Astrocyte (in vitro differentiated cells and primary cell): Measurements from ENCODE around the gene IGSF21. TPM values are rescaled to one million over a fixed set of nuclear protein-coding genes. Genes with fewer than 3 reads are reported as not detected.

Experiments
- DNase-seq: peaks from one replicate; pipeline ENCODE4 v3.0.0-alpha.2; 2010; ENCODE audit warnings: low read depth
- FAIRE-seq: peaks from 2 replicates; lab custom pipeline; 2011; peaks lifted over from hg19 to GRCh38; lab: Jason Lieb, UNC
- H2AFZ ChIP-seq: 2 replicates; pipeline ENCODE4 v1.6.0; 2012; ENCODE audit warnings: low read depth, low read length, inconsistent platforms
- H3K27ac ChIP-seq: 2 replicates; pipeline ENCODE4 v1.5.1; 2011; ENCODE audit warnings: low read depth, low read length, inconsistent platforms
- H3K27me3 ChIP-seq: 2 replicates; pipeline ENCODE4 v1.6.0; 2011; ENCODE audit warnings: low read length, inconsistent platforms; ENCODE audit not compliant: insufficient read depth
- H3K36me3 ChIP-seq: 2 replicates; pipeline ENCODE4 v1.5.1; 2011; ENCODE audit warnings: low read length, inconsistent platforms; ENCODE audit not compliant: insufficient read depth
- H3K4me1 ChIP-seq: 2 replicates; pipeline ENCODE4 v1.5.1; 2011; ENCODE audit warnings: low read length, inconsistent platforms; ENCODE audit not compliant: insufficient read depth
- H3K4me2 ChIP-seq: 2 replicates; pipeline ENCODE4 v1.6.0; 2012; ENCODE audit warnings: low read length, inconsistent platforms
- H3K4me3 ChIP-seq: 2 replicates; pipeline ENCODE4 v1.5.1; 2011; ENCODE audit warnings: low read depth, mild to moderate bottlenecking, low read length, inconsistent platforms; ENCODE audit not compliant: insufficient read depth
- H3K79me2 ChIP-seq: 2 replicates; pipeline ENCODE4 v1.6.0; 2012; ENCODE audit warnings: mild to moderate bottlenecking, low read length, inconsistent platforms; ENCODE audit not compliant: insufficient read depth
- H3K9ac ChIP-seq: 2 replicates; pipeline ENCODE4 v1.6.0; 2012; ENCODE audit warnings: mild to moderate bottlenecking, low read length, inconsistent platforms
- H3K9me3 ChIP-seq: 2 replicates; pipeline ENCODE4 v1.5.1; 2012; ENCODE audit warnings: low read depth, mild to moderate bottlenecking, low read length, inconsistent platforms; ENCODE audit not compliant: insufficient read depth
- H4K20me1 ChIP-seq: 2 replicates; pipeline ENCODE4 v1.6.0; 2012; ENCODE audit warnings: low read length, inconsistent platforms; ENCODE audit not compliant: insufficient read depth
- H3K27ac Mint-ChIP-seq: one replicate; pipeline ENCODE4 v1.8.0; 2021; ENCODE audit warnings: mild to moderate bottlenecking, mixed read lengths; ENCODE audit not compliant: unreplicated experiment
- H3K27me3 Mint-ChIP-seq: one replicate; pipeline ENCODE4 v1.8.0; 2021; ENCODE audit warnings: low read depth, mixed read lengths; ENCODE audit not compliant: unreplicated experiment
- H3K36me3 Mint-ChIP-seq: one replicate; pipeline ENCODE4 v1.8.0; 2021; ENCODE audit warnings: low read depth, mixed read lengths; ENCODE audit not compliant: unreplicated experiment
- H3K4me1 Mint-ChIP-seq: one replicate; pipeline ENCODE4 v1.8.0; 2021; ENCODE audit warnings: low read depth, mixed read lengths; ENCODE audit not compliant: unreplicated experiment
- H3K4me3 Mint-ChIP-seq: one replicate; pipeline ENCODE4 v1.8.0; 2021; ENCODE audit warnings: mild to moderate bottlenecking, moderate library complexity, mixed read lengths; ENCODE audit not compliant: unreplicated experiment
- H3K9me3 Mint-ChIP-seq: one replicate; pipeline ENCODE4 v1.8.0; 2021; ENCODE audit warnings: mild to moderate bottlenecking, mixed read lengths; ENCODE audit not compliant: unreplicated experiment
- EZH2 ChIP-seq: IDR thresholded peaks from 2 replicates; pipeline ENCODE4 v1.6.1; 2012; ENCODE audit warnings: mild to moderate bottlenecking, low read length, inconsistent platforms; ENCODE audit not compliant: insufficient read depth
- total RNA-seq: library from RNA; stranded (reverse); gene quantifications from 2 replicates; pipeline ENCODE4 v1.2.1, GENCODE V29; 2021
- TF ChIP-seq, protein P1 (sequence below): IDR thresholded peaks from 2 replicates; pipeline ENCODE4 v1.5.1; 2011; ENCODE audit warnings: low read depth, mild to moderate bottlenecking, inconsistent platforms, low read length, moderate library complexity; ENCODE audit not compliant: insufficient read depth

IGSF21 gene
- total RNA-seq, 1 donor from 2014 or later = not detected

DNA sequence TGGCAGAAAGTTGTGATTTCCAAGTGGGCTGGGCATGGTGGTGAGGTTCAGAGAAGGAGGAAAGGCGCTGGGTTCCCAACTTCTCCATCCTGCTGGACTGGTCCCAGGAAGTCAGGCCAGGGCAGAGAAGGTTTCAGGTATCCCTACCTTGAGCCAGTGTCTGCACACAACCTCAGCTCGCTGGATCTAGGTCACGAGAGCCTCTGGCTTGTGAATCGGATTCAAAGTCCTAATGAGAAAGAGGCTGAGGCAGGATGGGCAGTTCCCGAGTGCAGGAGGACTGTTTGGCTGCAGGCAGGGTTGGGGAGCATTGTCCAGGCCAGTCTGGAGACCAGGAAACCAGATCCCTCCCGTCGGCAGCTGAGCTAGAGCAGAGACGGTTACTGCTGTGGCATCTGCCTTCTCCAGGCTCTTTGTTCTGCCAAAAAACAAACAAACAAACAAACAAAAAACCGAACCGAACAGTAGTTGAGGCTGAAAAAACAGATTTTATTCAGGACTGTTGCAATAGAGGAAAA is 19.5 kb upstream of the IGSF21 start:
- Histone ChIP-seq H3K9ac (no peak overlapping the region), H3K4me2 (no peak overlapping the region), H3K4me1 (peaks cover 5% of the 10 kb centered on the region), H2AFZ (no peak overlapping the region), H3K36me3 (no peaks in the 10 kb centered on the region), H3K27me3 (no peaks in the 10 kb centered on the region), H3K9me3 (no peaks in the 10 kb centered on the region), H3K27ac (no peak overlapping the region), H4K20me1 (no peaks in the 10 kb centered on the region), H3K4me3 (no peak overlapping the region), H3K79me2 (no peaks in the 10 kb centered on the region)
- TF ChIP-seq, protein P1, sequence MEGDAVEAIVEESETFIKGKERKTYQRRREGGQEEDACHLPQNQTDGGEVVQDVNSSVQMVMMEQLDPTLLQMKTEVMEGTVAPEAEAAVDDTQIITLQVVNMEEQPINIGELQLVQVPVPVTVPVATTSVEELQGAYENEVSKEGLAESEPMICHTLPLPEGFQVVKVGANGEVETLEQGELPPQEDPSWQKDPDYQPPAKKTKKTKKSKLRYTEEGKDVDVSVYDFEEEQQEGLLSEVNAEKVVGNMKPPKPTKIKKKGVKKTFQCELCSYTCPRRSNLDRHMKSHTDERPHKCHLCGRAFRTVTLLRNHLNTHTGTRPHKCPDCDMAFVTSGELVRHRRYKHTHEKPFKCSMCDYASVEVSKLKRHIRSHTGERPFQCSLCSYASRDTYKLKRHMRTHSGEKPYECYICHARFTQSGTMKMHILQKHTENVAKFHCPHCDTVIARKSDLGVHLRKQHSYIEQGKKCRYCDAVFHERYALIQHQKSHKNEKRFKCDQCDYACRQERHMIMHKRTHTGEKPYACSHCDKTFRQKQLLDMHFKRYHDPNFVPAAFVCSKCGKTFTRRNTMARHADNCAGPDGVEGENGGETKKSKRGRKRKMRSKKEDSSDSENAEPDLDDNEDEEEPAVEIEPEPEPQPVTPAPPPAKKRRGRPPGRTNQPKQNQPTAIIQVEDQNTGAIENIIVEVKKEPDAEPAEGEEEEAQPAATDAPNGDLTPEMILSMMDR = no peak
- no peak for TF ChIP-seq EZH2
- no peak for DNase-seq
- H3K27ac Mint-ChIP-seq = no peak overlapping the region
- H3K9me3 Mint-ChIP-seq = no peaks in the 10 kb centered on the region
- H3K27me3 Mint-ChIP-seq = peaks cover 36% of the 10 kb centered on the region
- H3K4me3 Mint-ChIP-seq = no peak overlapping the region
- H3K36me3 Mint-ChIP-seq = no peaks in the 10 kb centered on the region
- no peak for FAIRE-seq
- peaks cover 15% of the 10 kb centered on the region for H3K4me1 Mint-ChIP-seq

DNA sequence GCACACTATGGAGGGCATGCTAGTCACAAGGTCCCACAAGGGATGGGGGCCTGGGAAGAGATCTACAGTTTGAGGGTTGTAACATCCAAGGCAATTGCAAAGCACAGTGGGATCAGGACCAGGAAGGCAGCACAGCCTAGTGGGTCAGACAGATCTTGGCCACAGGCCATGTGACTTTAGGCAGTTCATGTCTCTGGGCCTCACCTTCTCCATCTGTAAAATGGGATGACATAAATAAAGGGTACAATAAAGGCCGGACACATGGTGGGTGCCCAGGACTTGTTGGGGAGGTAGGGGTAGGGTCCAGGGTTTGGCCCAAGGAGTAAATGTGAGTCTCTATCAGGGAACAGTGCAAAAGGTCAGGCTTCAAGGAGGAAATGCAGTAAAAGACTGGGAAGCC is 18.1 kb upstream of the IGSF21 start:
- TF ChIP-seq EZH2 = no peak
- TF ChIP-seq, protein P1 = no peak
- Histone ChIP-seq H3K4me3 (no peak overlapping the region), H2AFZ (no peak overlapping the region), H3K9me3 (no peaks in the 10 kb centered on the region), H3K79me2 (no peaks in the 10 kb centered on the region), H3K36me3 (no peaks in the 10 kb centered on the region), H3K4me2 (no peak overlapping the region), H4K20me1 (no peaks in the 10 kb centered on the region), H3K27ac (no peak overlapping the region), H3K27me3 (no peaks in the 10 kb centered on the region), H3K9ac (no peak overlapping the region), H3K4me1 (peaks cover 5% of the 10 kb centered on the region)
- FAIRE-seq = no peak
- no peak for DNase-seq
- peaks cover 32% of the 10 kb centered on the region for H3K27me3 Mint-ChIP-seq
- no peak overlapping the region for H3K27ac Mint-ChIP-seq
- no peaks in the 10 kb centered on the region for H3K9me3 Mint-ChIP-seq
- H3K36me3 Mint-ChIP-seq = no peaks in the 10 kb centered on the region
- peaks cover 15% of the 10 kb centered on the region for H3K4me1 Mint-ChIP-seq
- H3K4me3 Mint-ChIP-seq = no peak overlapping the region

DNA sequence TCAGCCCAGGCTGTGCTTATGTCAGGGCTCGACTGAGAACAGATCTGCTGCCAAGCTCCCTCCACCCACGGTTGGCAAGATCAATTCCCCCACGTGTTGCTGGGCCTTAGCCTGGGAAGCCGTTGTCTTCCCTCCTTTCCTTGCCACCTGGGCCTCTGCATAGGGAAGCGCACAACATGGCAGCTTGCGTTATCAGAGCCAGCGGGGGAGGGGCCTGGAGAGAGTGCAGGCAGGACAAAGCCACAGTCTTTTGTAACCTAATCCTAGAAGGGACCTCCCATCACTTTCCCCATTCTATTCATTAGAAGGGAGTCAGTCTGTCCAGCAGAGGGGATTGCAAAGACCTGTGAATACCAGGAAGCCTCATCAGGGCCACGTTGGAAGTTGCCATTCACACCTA is 17.0 kb upstream of the IGSF21 start:
- H3K9me3 Mint-ChIP-seq = no peaks in the 10 kb centered on the region
- H3K27ac Mint-ChIP-seq = no peak overlapping the region
- H3K9ac ChIP-seq = no peak overlapping the region
- no peaks in the 10 kb centered on the region for H3K9me3 ChIP-seq
- no peak overlapping the region for H2AFZ ChIP-seq
- no peak overlapping the region for H3K4me3 ChIP-seq
- H3K4me1 Mint-ChIP-seq = peaks cover 15% of the 10 kb centered on the region
- no peak overlapping the region for H3K4me3 Mint-ChIP-seq
- no peak overlapping the region for H3K27ac ChIP-seq
- no peak overlapping the region for H3K4me2 ChIP-seq
- FAIRE-seq = no peak
- peaks cover 5% of the 10 kb centered on the region for H3K4me1 ChIP-seq
- H3K27me3 Mint-ChIP-seq = peaks cover 37% of the 10 kb centered on the region
- TF ChIP-seq, protein P1 = no peak
- TF ChIP-seq EZH2 = no peak
- H3K27me3 ChIP-seq = no peaks in the 10 kb centered on the region
- no peaks in the 10 kb centered on the region for H3K36me3 ChIP-seq
- H3K79me2 ChIP-seq = no peaks in the 10 kb centered on the region
- DNase-seq = no peak
- no peaks in the 10 kb centered on the region for H4K20me1 ChIP-seq
- H3K36me3 Mint-ChIP-seq = no peaks in the 10 kb centered on the region
